PC-9 (cell line): ENCODE data around the gene TK1.

ENCODE experiments used
- CTCF ChIP-seq: fragments of 200-600 bp; sonication (generic); conservative IDR thresholded peaks from 2 replicates; pipeline ENCODE4 v1.6.1; 2017; ENCODE audit warnings: mixed run types, antibody characterized with exemption, mild to moderate bottlenecking, moderate library complexity
- EZH2 ChIP-seq: fragments of 200-600 bp; sonication (generic); IDR thresholded peaks from 2 replicates; pipeline ENCODE4 v1.8.0; 2017; ENCODE audit warnings: antibody characterized with exemption, low read depth

- TF ChIP-seq EZH2 (no peak), CTCF (no peak)
Measured at GRCh38 chr17:78185981-78186691, 716 bp downstream of the TK1 start.
